ENCODE data around the gene HEG1.

- TF ChIP-seq CTCF (IDR thresholded peaks at IDR 0.05) (no peak), POLR2A (IDR thresholded peaks at IDR 0.05) (no peak), EP300 (IDR thresholded peaks at IDR 0.05) (no peak)
Observed at GRCh38 chr3:124941771-124942170, 114.0 kb downstream of the HEG1 start.

All from sigmoid colon (tissue), 4 donors.